GM19025 (cell line): ENCODE data around the gene KMT2B.
"Not testable (repeated sequence)": the region's sequence is repeated elsewhere in the genome, so short reads cannot be mapped to it uniquely, and the experiment has no call there.

Source experiments
- ATAC-seq: cut with Tn5 transposase; IDR thresholded peaks from one replicate; pipeline ENCODE4 v1.9.1; 2021; ENCODE audit warnings: mild to moderate bottlenecking, low read depth, moderate library complexity; ENCODE audit not compliant: unreplicated experiment

The KMT2B gene

DNA sequence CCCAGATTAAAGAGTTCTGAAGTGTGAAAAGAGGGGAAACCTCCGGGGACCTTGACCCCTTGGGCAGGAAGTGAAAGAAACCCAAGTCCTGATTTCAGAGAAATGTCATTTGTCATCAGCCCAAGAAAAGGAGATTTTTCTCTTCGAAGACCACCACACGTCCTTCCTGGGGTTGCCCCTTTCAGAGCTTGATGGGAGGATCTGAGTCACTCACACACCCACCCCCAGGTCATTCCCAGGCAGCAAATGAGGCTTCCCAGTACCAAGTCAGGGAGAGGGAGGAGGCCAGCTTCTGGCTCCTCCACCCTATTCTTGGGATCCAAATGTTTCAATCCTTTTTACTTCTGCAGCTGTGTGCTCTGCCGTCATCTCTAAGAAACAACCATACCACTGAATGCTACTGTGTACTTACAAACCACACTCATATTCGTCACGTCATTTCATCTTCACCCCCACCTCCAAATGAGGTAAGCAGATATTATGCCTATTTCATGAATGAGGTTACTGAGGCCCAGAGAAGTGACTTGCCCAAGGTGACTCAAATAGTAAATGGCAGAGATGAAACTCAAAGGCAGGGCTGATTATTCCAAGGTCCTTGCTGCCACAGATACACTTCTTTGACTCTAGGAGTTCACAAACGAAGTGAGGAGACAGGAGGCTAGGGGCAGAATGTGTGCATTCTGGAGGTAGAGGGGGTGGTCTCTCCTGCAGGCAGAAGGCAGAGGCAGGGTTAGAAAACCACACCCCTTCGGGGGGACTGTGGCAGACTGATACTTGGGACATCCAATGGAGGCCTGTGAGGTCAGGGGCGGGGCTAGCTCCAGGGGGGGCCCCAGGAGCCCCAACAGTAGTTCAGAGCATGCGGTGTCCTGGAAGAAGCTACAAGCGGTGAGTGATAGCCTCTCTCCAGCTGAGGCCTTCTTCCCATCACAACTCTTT is 5.0 kb upstream of the KMT2B start:
- ATAC-seq: no peak

DNA sequence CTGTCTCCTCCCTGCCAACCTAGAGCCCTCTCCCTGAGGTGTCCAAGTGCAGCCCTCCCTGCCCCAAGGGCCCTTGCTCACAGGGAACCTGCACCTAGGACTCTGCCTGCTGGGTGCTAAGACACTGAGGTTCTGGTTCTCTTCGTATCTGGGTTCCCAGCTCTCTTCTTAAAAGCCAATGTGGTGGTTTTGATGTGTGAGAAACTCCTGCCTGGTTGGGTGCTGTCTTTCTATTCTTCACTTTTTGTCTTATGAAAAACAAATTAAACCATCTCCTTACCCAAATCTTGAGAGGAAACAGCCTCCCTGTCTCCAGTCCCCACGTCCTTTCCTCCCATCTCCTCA is 4.3 kb upstream of the KMT2B start:
- ATAC-seq: no peak

DNA sequence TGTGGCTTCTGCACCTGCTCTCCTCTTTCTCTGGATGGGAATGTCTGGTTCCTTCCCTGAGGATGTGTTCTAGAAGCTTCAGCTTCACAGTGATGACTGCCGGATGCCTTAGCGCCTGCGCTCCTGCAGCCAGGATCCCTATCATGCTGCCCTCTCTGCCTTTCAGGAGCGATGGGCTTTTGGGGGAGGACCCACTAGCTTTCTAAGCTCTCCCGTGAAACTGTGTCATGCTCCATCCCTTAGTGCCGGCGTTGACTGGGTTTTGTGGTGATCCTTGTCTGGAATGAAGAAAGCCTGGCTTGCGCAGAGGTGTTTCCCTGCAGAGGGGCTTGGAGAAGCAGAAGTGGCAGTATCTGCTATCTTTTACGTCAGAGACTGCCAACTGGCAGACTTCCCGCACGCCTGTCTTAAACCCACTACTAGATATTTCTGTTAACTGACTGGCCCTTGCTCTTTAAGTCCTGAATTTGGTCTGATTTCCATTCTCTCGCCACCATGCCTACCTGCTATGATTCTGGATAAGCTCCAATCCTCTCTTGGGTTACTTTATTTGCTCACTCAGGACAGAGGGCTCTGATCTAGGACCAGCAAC is 3.8 kb upstream of the KMT2B start:
- no peak for ATAC-seq

- ATAC-seq: no peak
These were observed 3.0 kb upstream of the KMT2B start for GRCh38 chr19:35714601-35715354.

DNA sequence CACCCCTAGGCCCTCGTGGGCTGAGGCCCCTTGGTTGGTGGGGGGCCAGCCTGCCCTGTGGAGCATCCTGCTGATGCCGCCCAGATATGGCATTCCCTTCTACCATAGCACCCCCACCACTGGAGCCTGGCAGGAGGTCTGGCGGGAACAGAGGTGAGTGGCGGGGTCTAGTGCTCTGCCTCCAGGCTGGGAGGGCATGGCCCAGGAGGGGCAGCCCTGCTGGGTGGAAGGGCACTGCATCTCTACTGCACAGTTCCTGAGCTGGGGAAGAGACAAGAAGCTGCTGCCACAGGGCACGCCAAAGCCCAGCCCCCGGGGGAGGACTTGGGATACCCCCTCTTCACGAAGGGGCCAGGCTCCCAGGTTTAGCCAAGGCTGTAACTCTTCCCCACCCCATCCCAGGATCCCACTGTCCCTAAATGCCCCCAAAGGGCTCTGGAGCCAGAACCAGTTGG is 2.4 kb upstream of the KMT2B start:
- ATAC-seq: no peak

DNA sequence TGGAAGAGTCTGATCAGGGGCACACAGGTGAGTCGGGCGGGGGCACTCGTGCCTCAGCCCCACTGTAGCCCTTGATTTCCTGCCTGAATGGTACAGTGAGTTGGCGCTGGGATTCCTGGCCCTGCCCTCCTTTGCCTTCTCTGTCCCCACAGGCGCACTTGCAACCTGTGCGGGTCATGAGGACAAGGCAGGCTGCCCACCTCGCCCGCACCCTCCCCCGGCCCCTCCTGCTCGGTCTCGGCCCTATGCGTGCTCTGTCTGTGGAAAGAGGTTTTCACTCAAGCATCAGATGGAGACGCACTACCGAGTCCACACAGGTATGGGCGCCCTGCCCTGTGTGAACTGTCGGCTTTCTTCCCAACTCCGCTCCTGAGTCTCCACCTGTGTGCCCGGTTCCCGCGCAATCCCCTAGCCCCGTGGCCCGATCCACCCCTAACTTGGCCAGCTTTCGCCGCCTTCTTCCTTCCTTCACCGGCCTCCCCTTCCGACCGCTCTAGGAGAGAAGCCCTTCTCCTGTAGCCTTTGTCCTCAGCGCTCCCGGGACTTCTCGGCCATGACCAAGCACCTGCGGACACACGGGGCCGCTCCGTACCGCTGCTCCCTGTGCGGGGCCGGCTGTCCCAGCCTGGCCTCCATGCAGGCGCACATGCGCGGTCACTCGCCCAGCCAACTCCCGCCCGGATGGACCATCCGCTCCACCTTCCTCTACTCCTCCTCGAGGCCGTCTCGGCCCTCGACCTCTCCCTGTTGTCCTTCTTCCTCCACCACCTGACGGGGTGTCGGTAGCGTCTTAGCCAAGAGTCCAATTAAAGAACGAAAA is 1.6 kb upstream of the KMT2B start:
- ATAC-seq: no peak

GRCh38 chr19:35716801-35717664 is 770 bp upstream of the KMT2B start:
- ATAC-seq: peak; percentile 59

DNA sequence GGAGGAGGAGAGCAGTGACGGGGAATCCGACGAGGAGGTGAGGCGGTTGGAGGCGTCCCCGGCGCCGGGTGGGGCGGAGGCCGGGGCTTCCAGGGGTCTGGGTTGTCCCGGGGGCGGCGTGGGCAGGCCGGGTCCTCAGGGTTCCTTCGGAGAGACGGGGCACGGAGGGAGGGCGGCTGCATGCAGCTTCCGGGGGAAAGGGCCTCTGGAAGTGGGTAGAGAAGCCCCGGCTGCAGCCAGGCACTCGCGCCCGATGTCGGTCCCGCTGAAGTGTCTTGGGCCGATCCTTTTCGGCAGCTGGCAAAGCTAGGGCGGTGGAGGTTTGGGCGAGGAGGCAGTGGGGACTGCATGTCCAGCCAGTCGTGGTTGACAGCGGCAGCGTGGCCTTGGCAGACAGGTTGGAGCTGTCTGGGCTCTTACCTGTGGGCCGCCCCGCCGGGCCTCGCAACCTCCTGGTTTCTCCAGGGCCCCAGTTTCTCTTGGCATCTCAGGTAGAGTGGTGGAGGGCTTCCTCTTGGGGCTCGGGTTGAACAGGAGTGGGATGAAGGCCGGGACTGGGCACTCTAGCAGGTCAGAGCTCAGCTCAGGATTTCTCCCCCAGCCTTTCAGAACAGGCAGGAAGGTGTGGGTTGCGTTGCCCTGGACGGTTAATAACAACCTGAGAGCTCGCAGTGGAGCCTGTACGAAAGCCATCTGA is 690 bp downstream of the KMT2B start:
- no peak for ATAC-seq

- ATAC-seq: no peak
These were observed 1.8 kb downstream of the KMT2B start for GRCh38 chr19:35719402-35720162.

DNA sequence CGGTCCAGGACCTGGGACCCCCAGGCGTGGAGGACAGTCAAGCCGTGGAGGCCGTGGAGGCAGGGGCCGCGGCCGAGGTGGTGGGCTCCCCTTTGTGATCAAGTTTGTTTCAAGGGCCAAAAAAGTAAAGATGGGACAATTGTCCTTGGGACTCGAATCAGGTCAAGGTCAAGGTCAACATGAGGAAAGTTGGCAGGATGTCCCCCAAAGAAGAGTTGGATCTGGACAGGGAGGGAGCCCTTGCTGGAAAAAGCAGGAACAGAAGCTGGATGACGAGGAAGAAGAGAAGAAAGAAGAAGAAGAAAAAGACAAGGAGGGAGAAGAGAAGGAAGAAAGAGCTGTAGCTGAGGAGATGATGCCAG is 2.3 kb downstream of the KMT2B start:
- no peak for ATAC-seq

DNA sequence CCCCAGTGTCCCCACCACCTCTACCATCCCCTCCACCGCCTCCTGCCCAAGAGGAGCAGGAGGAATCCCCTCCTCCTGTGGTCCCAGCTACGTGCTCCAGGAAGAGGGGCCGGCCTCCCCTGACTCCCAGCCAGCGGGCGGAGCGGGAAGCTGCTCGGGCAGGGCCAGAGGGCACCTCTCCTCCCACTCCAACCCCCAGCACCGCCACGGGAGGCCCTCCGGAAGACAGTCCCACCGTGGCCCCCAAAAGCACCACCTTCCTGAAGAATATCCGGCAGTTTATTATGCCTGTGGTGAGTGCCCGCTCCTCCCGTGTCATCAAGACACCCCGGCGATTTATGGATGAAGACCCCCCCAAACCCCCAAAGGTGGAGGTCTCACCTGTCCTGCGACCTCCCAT is 2.8 kb downstream of the KMT2B start:
- no peak for ATAC-seq

- no peak for ATAC-seq
These were observed 3.6 kb downstream of the KMT2B start for GRCh38 chr19:35721374-35721773.

DNA sequence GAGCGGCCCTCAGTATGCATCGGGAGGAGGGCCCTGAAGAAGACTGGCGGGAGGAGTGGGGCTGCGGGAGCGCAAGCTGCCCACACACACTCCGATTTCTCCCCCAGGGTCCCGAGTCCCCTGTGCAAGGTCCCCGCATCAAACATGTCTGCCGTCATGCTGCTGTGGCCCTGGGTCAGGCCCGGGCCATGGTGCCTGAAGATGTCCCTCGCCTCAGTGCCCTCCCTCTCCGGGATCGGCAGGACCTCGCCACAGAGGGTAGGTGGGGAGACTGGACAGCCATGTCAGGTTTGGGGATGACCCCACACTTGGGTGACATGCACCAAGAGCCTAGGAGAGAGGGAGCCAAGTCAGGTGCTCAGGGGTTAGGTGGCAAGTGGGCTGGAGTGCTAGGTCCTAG is 4.7 kb downstream of the KMT2B start:
- no peak for ATAC-seq

GRCh38 chr19:35722897-35723296 is 5.1 kb downstream of the KMT2B start:
- no peak for ATAC-seq

DNA sequence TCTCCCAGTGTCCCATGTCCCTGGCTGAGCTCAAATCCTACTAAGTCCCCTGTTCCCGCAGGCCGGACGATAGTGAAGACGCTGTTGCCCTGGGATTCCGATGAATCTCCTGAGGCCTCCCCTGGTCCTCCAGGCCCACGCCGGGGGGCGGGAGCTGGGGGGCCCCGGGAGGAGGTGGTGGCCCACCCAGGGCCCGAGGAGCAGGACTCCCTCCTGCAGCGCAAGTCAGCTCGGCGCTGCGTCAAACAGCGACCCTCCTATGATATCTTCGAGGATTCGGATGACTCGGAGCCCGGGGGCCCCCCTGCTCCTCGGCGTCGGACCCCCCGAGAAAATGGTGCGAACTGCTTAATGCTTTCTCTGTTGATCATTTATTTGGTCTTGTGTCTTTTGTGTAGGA is 5.9 kb downstream of the KMT2B start:
- ATAC-seq: no peak

DNA sequence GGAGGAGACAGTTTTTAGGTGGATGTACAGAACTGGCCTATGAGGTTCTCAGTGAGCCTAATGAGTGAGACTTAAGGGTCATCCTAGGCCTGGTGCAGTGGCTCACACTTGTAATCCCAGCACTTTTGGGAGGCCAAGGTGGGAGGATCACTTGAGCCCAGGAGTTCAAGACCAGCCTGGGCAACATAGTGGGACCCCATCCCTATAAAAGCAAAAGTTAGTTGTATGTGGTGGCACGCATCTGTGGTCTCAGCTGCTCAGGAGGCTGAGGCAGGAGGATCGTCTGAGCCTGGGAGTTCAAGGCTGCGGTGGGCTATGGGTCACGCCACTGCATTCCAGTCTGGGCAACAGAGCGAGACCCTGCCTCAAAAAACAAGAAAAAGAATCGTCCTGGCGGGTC is 6.3 kb downstream of the KMT2B start:
- not testable (repeated sequence) for ATAC-seq

DNA sequence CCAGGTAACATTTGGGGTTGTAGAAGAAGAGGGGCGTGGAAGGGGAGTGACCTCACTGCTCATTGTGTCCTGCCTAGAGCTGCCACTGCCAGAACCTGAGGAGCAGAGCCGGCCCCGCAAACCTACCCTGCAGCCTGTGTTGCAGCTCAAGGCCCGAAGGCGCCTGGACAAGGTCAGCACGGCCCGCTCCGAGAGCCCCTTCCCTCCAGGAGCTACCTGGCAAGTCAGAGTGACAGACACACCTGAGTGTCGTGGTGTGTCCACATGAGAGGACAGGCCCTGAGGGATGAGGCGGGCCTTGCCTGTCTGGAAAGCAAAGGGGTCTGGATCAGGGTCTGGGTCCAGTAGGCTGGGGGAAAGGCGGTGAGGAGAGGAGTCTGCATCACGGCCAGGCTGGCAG is 6.8 kb downstream of the KMT2B start:
- no peak for ATAC-seq

GRCh38 chr19:35725216-35725861 is 7.5 kb downstream of the KMT2B start:
- ATAC-seq: no peak
